IMR-90 (cell line): Measurements from ENCODE around the gene NBPF3. TPM values are rescaled to one million over a fixed set of nuclear protein-coding genes. Genes with fewer than 3 reads are reported as not detected.

Experiments
- ATAC-seq: fragments of 200-7000 bp; cut with Tn5 transposase; 2 replicates; pipeline ENCODE4 v1.9.1; 2020; ENCODE audit warnings: low read depth, mild to moderate bottlenecking, moderate library complexity
- BruUV-seq: library from RNA; stranded (reverse); fragments of 400-500 nt; replicated peaks from 2 replicates; lab custom pipeline; 2021; lab: Mats Ljungman, UMichigan
- CTCF ChIA-PET: fragments of 300-600 bp; formaldehyde crosslinking; extraction: SDS; loops from one replicate; lab custom pipeline; 2021; ENCODE audit warnings: antibody characterized with exemption; lab: Yijun Ruan, JAX
- POLR2A ChIA-PET: fragments of 300-600 bp; sonication (Branson Sonifier 250); formaldehyde crosslinking; loops from one replicate; lab custom pipeline; 2022; ENCODE audit warnings: antibody characterized with exemption; ENCODE audit not compliant: unreplicated experiment; lab: Charles Lee
- DNase-seq: peaks from one replicate; pipeline ENCODE4 v3.0.0; 2013
- H2AFZ ChIP-seq: replicated peaks from 2 replicates; pipeline ENCODE3; 2013; ENCODE audit warnings: low read length, mild to moderate bottlenecking; ENCODE audit not compliant: poor library complexity
- H2AK5ac ChIP-seq: 2 replicates; pipeline ENCODE4 v1.6.1; 2013; ENCODE audit warnings: low read depth, low read length, inconsistent platforms
- H2AK9ac ChIP-seq: replicated peaks from 2 replicates; pipeline ENCODE3; 2013; ENCODE audit warnings: mild to moderate bottlenecking, low read depth, low read length, moderate library complexity; ENCODE audit not compliant: poor library complexity
- H2BK120ac ChIP-seq: 2 replicates; pipeline ENCODE4 v1.6.1; 2013; ENCODE audit warnings: low read depth, low read length, inconsistent platforms
- H2BK15ac ChIP-seq: 3 replicates; pipeline ENCODE4 v1.6.1; 2013; ENCODE audit warnings: low read depth, low read length, inconsistent platforms
- H2BK20ac ChIP-seq: 2 replicates; pipeline ENCODE4 v1.6.1; 2013; ENCODE audit warnings: low read depth, mild to moderate bottlenecking, inconsistent platforms, low read length, moderate library complexity
- H2BK5ac ChIP-seq: 2 replicates; pipeline ENCODE4 v1.6.1; 2013; ENCODE audit warnings: mild to moderate bottlenecking, low read depth, low read length, inconsistent platforms; ENCODE audit not compliant: poor library complexity, severe bottlenecking
- H3K14ac ChIP-seq: replicated peaks from 2 replicates; pipeline ENCODE4 v1.6.1; 2013; ENCODE audit warnings: low read depth, low read length, inconsistent platforms
- H3K18ac ChIP-seq: 2 replicates; pipeline ENCODE4 v1.6.1; 2013; ENCODE audit warnings: low read depth, low read length, control low read depth
- H3K23ac ChIP-seq: 2 replicates; pipeline ENCODE4 v1.6.1; 2013; ENCODE audit warnings: low read depth, low read length, inconsistent platforms
- H3K27ac ChIP-seq: 2 replicates; pipeline ENCODE4 v1.5.1; 2013; ENCODE audit warnings: mild to moderate bottlenecking, control low read depth, low read length; ENCODE audit not compliant: insufficient read depth
- H3K27me3 ChIP-seq: 2 replicates; pipeline ENCODE4 v1.6.1; 2013; ENCODE audit warnings: low read length; ENCODE audit not compliant: control insufficient read depth, insufficient read depth
- H3K36me3 ChIP-seq: 2 replicates; pipeline ENCODE4 v1.6.1; 2013; ENCODE audit warnings: low read length, mixed read lengths; ENCODE audit not compliant: control insufficient read depth, insufficient read depth
- H3K4ac ChIP-seq: 2 replicates; pipeline ENCODE4 v1.6.1; 2013; ENCODE audit warnings: low read depth, low read length, inconsistent platforms
- H3K4me1 ChIP-seq: 2 replicates; pipeline ENCODE4 v1.6.1; 2013; ENCODE audit warnings: low read length, mixed read lengths; ENCODE audit not compliant: control insufficient read depth, insufficient read depth
- H3K4me2 ChIP-seq: 2 replicates; pipeline ENCODE4 v1.6.1; 2013; ENCODE audit warnings: low read depth, mild to moderate bottlenecking, control low read depth, low read length, moderate library complexity
- H3K4me3 ChIP-seq: 2 replicates; pipeline ENCODE4 v1.5.1; 2013; ENCODE audit warnings: low read depth, mild to moderate bottlenecking, control low read depth, low read length, moderate library complexity; ENCODE audit not compliant: insufficient read depth
- H3K56ac ChIP-seq: 2 replicates; pipeline ENCODE4 v1.6.1; 2013; ENCODE audit warnings: low read length, inconsistent platforms; ENCODE audit not compliant: insufficient read depth; ENCODE audit errors: extremely low read depth
- H3K79me1 ChIP-seq, 2 experiments: 2 replicates each; pipeline ENCODE4 v1.6.1; 2013; ENCODE audit warnings: low read length in 2 of 2, inconsistent platforms in 1 of 2, low read depth in 1 of 2
- H3K9ac ChIP-seq: 2 replicates; pipeline ENCODE4 v1.6.1; 2013; ENCODE audit warnings: low read depth, low read length, control low read depth
- H3K9me1 ChIP-seq: 2 replicates; pipeline ENCODE4 v1.6.1; 2013; ENCODE audit warnings: low read length, inconsistent platforms; ENCODE audit not compliant: insufficient read depth
- H3K9me3 ChIP-seq: 2 replicates; pipeline ENCODE4 v1.6.1; 2013; ENCODE audit warnings: low read length; ENCODE audit not compliant: control insufficient read depth, insufficient read depth
- H4K20me1 ChIP-seq: 2 replicates; pipeline ENCODE4 v1.6.1; 2013; ENCODE audit warnings: low read length, inconsistent platforms; ENCODE audit not compliant: insufficient read depth
- H4K5ac ChIP-seq: 2 replicates; pipeline ENCODE4 v1.6.1; 2013; ENCODE audit warnings: mild to moderate bottlenecking, low read depth, low read length, control low read depth
- H4K8ac ChIP-seq, 2 experiments: 2 replicates each; pipeline ENCODE4 v1.6.1; 2013; ENCODE audit warnings: low read depth in 2 of 2, low read length in 2 of 2, control low read depth in 1 of 2, inconsistent platforms in 1 of 2
- H4K91ac ChIP-seq: 2 replicates; pipeline ENCODE4 v1.6.1; 2013; ENCODE audit warnings: low read depth, low read length, inconsistent platforms; ENCODE audit not compliant: insufficient read depth
- BHLHE40 ChIP-seq: fragments of 150-350 bp; IDR thresholded peaks from 2 replicates; pipeline ENCODE4 v1.6.1; 2016; ENCODE audit warnings: mild to moderate bottlenecking, low read depth, low read length
- CEBPB ChIP-seq: IDR thresholded peaks from 2 replicates; pipeline ENCODE4 v1.6.1; 2012; ENCODE audit warnings: low read depth, low read length, improper control_type of control experiment
- CHD1 ChIP-seq: IDR thresholded peaks from 2 replicates; pipeline ENCODE4 v1.6.1; 2012; ENCODE audit warnings: low read depth, low read length, improper control_type of control experiment
- CTCF ChIP-seq: conservative IDR thresholded peaks from 2 replicates; pipeline ENCODE4 v1.5.1; 2012; ENCODE audit warnings: mild to moderate bottlenecking, low read depth, low read length, improper control_type of control experiment
- ELK1 ChIP-seq: fragments of 150-350 bp; IDR thresholded peaks from 2 replicates; pipeline ENCODE4 v1.6.1; 2016; ENCODE audit warnings: low read depth, mild to moderate bottlenecking, low read length, moderate library complexity, borderline replicate concordance
- MAZ ChIP-seq: IDR thresholded peaks from 2 replicates; pipeline ENCODE4 v1.6.1; 2012; ENCODE audit warnings: low read depth, mild to moderate bottlenecking, low read length, improper control_type of control experiment, moderate library complexity, borderline replicate concordance
- POLR2A ChIP-seq: IDR thresholded peaks from 2 replicates; pipeline ENCODE4 v1.6.1; 2012; ENCODE audit warnings: mild to moderate bottlenecking, low read depth, low read length
- RAD21 ChIP-seq: IDR thresholded peaks from 2 replicates; pipeline ENCODE4 v1.6.1; 2012; ENCODE audit warnings: low read length, improper control_type of control experiment
- RCOR1 ChIP-seq: IDR thresholded peaks from 2 replicates; pipeline ENCODE4 v1.6.1; 2012; ENCODE audit warnings: mild to moderate bottlenecking, low read length, improper control_type of control experiment; ENCODE audit not compliant: insufficient replicate concordance
- RFX5 ChIP-seq: IDR thresholded peaks from 2 replicates; pipeline ENCODE4 v1.8.0; 2012; ENCODE audit warnings: low read depth, mild to moderate bottlenecking, low read length, moderate library complexity
- SMC3 ChIP-seq: fragments of 150-350 bp; IDR thresholded peaks from 2 replicates; pipeline ENCODE4 v1.6.1; 2016; ENCODE audit warnings: low read depth, mild to moderate bottlenecking, antibody characterized with exemption, low read length, moderate library complexity
- USF2 ChIP-seq: fragments of 150-350 bp; IDR thresholded peaks from 2 replicates; pipeline ENCODE4 v1.6.1; 2017; ENCODE audit warnings: mild to moderate bottlenecking, antibody characterized with exemption, low read length, low read depth
- WGBS, 2 experiments: methylation state at CpG; one replicate each; pipeline versions ENCODE4 v1.1.5 to v1.1.7; 2013; ENCODE audit warnings: missing lambda C conversion rate in 2 of 2; ENCODE audit not compliant: insufficient read length in 1 of 2; ENCODE audit errors: extremely low coverage in 2 of 2; 5-methylcytosine and 5-hydroxymethylcytosine counted together
- dilution Hi-C: fragments of 300-500 bp; cut with HindIII; formaldehyde crosslinking; loops from one replicate; pipeline ENCODE4 v1.14.3; 2018; ENCODE audit warnings: low sequenced_read_pairs; ENCODE audit not compliant: unreplicated experiment
- in situ Hi-C: fragments of 300-500 bp; cut with MboI; formaldehyde crosslinking; loops from 3 replicates; pipeline ENCODE4 v1.14.3; 2019; ENCODE audit warnings: low sequenced_read_pairs, inconsistent platforms, mixed read lengths
- intact Hi-C: fragments of 100-400 bp; cut with micrococcal nuclease; formaldehyde crosslinking; loops from 2 replicates; pipeline ENCODE4 v1.10.0; 2022
- polyA plus RNA-seq, 3 experiments: library from polyadenylated mRNA; depleted of rRNA; stranded (reverse); fragments of >200 nt; gene quantifications; 2 replicates each; pipeline ENCODE4 v1.2.3, GENCODE V29; 2012; ENCODE audit warnings: low replicate concordance in 1 of 3
- total RNA-seq: library from RNA; depleted of rRNA; stranded (reverse); fragments of >200 nt; gene quantifications from 2 replicates; pipeline ENCODE4 v1.2.3, GENCODE V29; 2012

NBPF3 gene
- total and polyA plus RNA-seq, 2 of the 4 experiments (the other 2 are of a cell fraction) = 8.7 to 18.8 TPM

GRCh38 chr1:21496886-21497285 lies 56.9 kb downstream of the NBPF3 start:
- Histone ChIP-seq H4K8ac (no peak overlapping the region), H2BK5ac (no peak overlapping the region), H3K9me1 (no peaks in the 10 kb centered on the region), H4K20me1 (no peaks in the 10 kb centered on the region), H3K79me1 (no peaks in the 10 kb centered on the region), H4K5ac (no peak overlapping the region), H3K4me2 (no peak overlapping the region), H4K91ac (no peak overlapping the region), H3K9me3 (peaks cover 5% of the 10 kb centered on the region), H3K14ac (no peak overlapping the region), H3K9ac (no peak overlapping the region), H3K18ac (no peak overlapping the region), H3K4me3 (no peak overlapping the region), H3K4me1 (peaks cover 6% of the 10 kb centered on the region), H2BK120ac (no peak overlapping the region), H2BK15ac (no peak overlapping the region), H3K23ac (no peak overlapping the region), H3K4ac (no peak overlapping the region), H3K56ac (no peak overlapping the region), H3K27ac (no peak overlapping the region), H2AK9ac (no peak overlapping the region), H2AFZ (no peak overlapping the region), H3K27me3 (peaks cover 8% of the 10 kb centered on the region), H2BK20ac (no peak overlapping the region), H2AK5ac (no peak overlapping the region), H3K36me3 (no peaks in the 10 kb centered on the region)
- dilution Hi-C loops = no loop called here
- BruUV-seq = no TSS peak
- 43% methylated on average over 1 of the region's 3 CpGs; no CpG with 5 or more reads in 1 of the 2 experiments for WGBS, 2 experiments
- intact Hi-C loops = no loop called here
- in situ Hi-C loops = no loop called here
- TF ChIP-seq ELK1 (no peak), MAZ (no peak), POLR2A (no peak), RAD21 (no peak), CHD1 (no peak), RCOR1 (no peak), BHLHE40 (no peak), USF2 (no peak), RFX5 (no peak), CTCF (no peak), CEBPB (no peak), SMC3 (no peak)
- POLR2A ChIA-PET = no interaction called here
- CTCF ChIA-PET = interaction anchor here (0.9 kb wide), 1 partner anchor 38 kb away, joined by 3 read pairs; no protein-coding TSS in a partner anchor
- DNase-seq (no peak), ATAC-seq (no peak)
